ENCODE results near the gene RHBDF2.
"Not testable (repeated sequence)": the region's sequence is repeated elsewhere in the genome, so short reads cannot be mapped to it uniquely, and the experiment has no call there.

Gene RHBDF2

GRCh38 chr17:76536511-76537287, 35.5 kb upstream of the RHBDF2 start:
- Histone ChIP-seq H3K4me3 (peak overlapping the region; percentile 30 to 46), H3K27ac (peak overlapping the region; percentile 37 to 59), H3K9me3 (no peaks in the 10 kb centered on the region), H3K27me3 (peaks cover 0 to 50% of the 10 kb centered on the region in 2 donors), H3K4me1 (peaks cover 0 to 30% (median 21%) of the 10 kb centered on the region in 4 donors), H3K36me3 (no peaks in the 10 kb centered on the region)
- no peak for DNase-seq
- intact Hi-C loops (cut with DNase I; ENCODE audit: low total_unique reads) = no loop called here
- TF ChIP-seq CTCF (IDR thresholded peaks at IDR 0.05) = no peak

GRCh38 chr17:76535788-76536510, 34.7 kb upstream of the RHBDF2 start:
- Histone ChIP-seq H3K9me3 (no peaks in the 10 kb centered on the region), H3K4me3 (no peak overlapping the region)

GRCh38 chr17:76534831-76535732, 33.9 kb upstream of the RHBDF2 start:
- Histone ChIP-seq H3K27me3 (peaks cover 0 to 50% of the 10 kb centered on the region in 2 donors), H3K27ac (no peak overlapping the region), H3K4me1 (peaks cover 0 to 32% (median 27%) of the 10 kb centered on the region in 4 donors), H3K9me3 (no peaks in the 10 kb centered on the region), H3K4me3 (no peak overlapping the region), H3K36me3 (no peaks in the 10 kb centered on the region)
- TF ChIP-seq CTCF (IDR thresholded peaks at IDR 0.05) = no peak
- intact Hi-C loops (cut with DNase I; ENCODE audit: low total_unique reads) = no loop called here
- no peak for DNase-seq

More at GRCh38 chr17:76535788-76536510, 34.7 kb upstream of the RHBDF2 start:
- no peak for DNase-seq
- Histone ChIP-seq H3K36me3 (no peaks in the 10 kb centered on the region), H3K27ac (no peak overlapping the region), H3K27me3 (peaks cover 0 to 50% of the 10 kb centered on the region in 2 donors), H3K4me1 (peaks cover 0 to 30% (median 22%) of the 10 kb centered on the region in 4 donors)
- intact Hi-C loops (cut with DNase I; ENCODE audit: low total_unique reads) = no loop called here
- TF ChIP-seq CTCF (IDR thresholded peaks at IDR 0.05) = no peak

GRCh38 chr17:76533640-76534359, 32.6 kb upstream of the RHBDF2 start:
- H3K27ac ChIP-seq; H3K9me3 ChIP-seq; DNase-seq; H3K36me3 ChIP-seq; intact Hi-C loops (cut with DNase I; ENCODE audit: low total_unique reads); H3K4me3 ChIP-seq: not testable (repeated sequence)
- Histone ChIP-seq H3K4me1 (peaks cover 0 to 45% (median 37%) of the 10 kb centered on the region in 4 donors), H3K27me3 (peaks cover 0 to 38% of the 10 kb centered on the region in 2 donors)

- no peak for TF ChIP-seq CTCF (IDR thresholded peaks at IDR 0.05)
- no peak overlapping the region for H3K27ac ChIP-seq
- no peak overlapping the region for H3K4me3 ChIP-seq
- H3K27me3 ChIP-seq = peaks cover 0 to 24% of the 10 kb centered on the region in 2 donors
- H3K36me3 ChIP-seq = no peaks in the 10 kb centered on the region
- intact Hi-C loops (cut with DNase I; ENCODE audit: low total_unique reads) = no loop called here
- DNase-seq = no peak
- H3K9me3 ChIP-seq = no peaks in the 10 kb centered on the region
- peaks cover 0 to 43% (median 41%) of the 10 kb centered on the region in 4 donors for H3K4me1 ChIP-seq
These were observed 30.9 kb upstream of the RHBDF2 start for GRCh38 chr17:76532072-76532651.
